Thyroid gland (tissue), 4 donors: Measurements from ENCODE around the gene ZIC1. TPM values are rescaled to one million over a fixed set of nuclear protein-coding genes. Genes with fewer than 3 reads are reported as not detected.

Experiments
- DNase-seq, 2 donors: peaks; one replicate each; pipeline ENCODE4 v3.0.0-alpha.2; 2019
- H3K27ac ChIP-seq, 3 donors: fragments of 200-600 bp; sonication (generic); 1 replicate in 2 of 3; 2 replicates in 1 of 3; pipeline ENCODE4 v1.5.1; 2016 to 2019; ENCODE audit warnings: mild to moderate bottlenecking in 1 of 3, moderate library complexity in 1 of 3
- H3K27me3 ChIP-seq: fragments of 200-600 bp; sonication (generic); one replicate; pipeline ENCODE4 v1.5.1; 2019
- H3K36me3 ChIP-seq, 2 donors: fragments of 200-600 bp; sonication (generic); one replicate each; pipeline ENCODE4 v1.5.1; 2016 to 2019
- H3K4me1 ChIP-seq, 2 donors: fragments of 200-600 bp; sonication (generic); one replicate each; pipeline ENCODE4 v1.5.1; 2017 to 2019
- H3K4me3 ChIP-seq, 3 donors: fragments of 200-600 bp; sonication (generic); replicated peaks in 1 of 3; 1 replicate in 2 of 3; 2 replicates in 1 of 3; pipeline ENCODE4 v1.5.1; 2016; ENCODE audit warnings: mild to moderate bottlenecking in 1 of 3
- H3K9me3 ChIP-seq: fragments of 200-600 bp; sonication (generic); one replicate; pipeline ENCODE4 v1.5.1; 2017
- POLR2A ChIP-seq, 2 donors: fragments of 450-650 bp; IDR thresholded peaks; one replicate each; pipeline ENCODE4 v1.6.1; 2017; ENCODE audit warnings: antibody characterized with exemption in 2 of 2, mild to moderate bottlenecking in 2 of 2, moderate library complexity in 1 of 2
- WGBS, 2 donors: methylation state at CpG; one replicate each; pipeline ENCODE4 v1.1.5; 2017; 5-methylcytosine and 5-hydroxymethylcytosine counted together
- intact Hi-C: fragments of 100-400 bp; cut with DNase I; formaldehyde crosslinking; loops from one replicate; pipeline ENCODE4 v1.15.1; 2023
- total RNA-seq, 4 donors: library from RNA; depleted of rRNA; stranded (reverse); fragments of >200 nt; gene quantifications; one replicate each; pipeline ENCODE4 v1.2.3, GENCODE V29; 2016
- TF ChIP-seq, protein P1 (sequence below), 6 experiments: fragments of 200-600 bp in 3 of 6; fragments of 450-650 bp in 3 of 6; sonication (generic) in 3 of 6; IDR thresholded peaks; one replicate each; pipeline ENCODE4 v1.5.1; 2016 to 2019; ENCODE audit warnings: antibody characterized with exemption in 6 of 6, mild to moderate bottlenecking in 2 of 6, inconsistent platforms in 1 of 6, moderate library complexity in 1 of 6

The ZIC1 gene
- total RNA-seq, 4 donors from 2014 or later, result not detected

DNA sequence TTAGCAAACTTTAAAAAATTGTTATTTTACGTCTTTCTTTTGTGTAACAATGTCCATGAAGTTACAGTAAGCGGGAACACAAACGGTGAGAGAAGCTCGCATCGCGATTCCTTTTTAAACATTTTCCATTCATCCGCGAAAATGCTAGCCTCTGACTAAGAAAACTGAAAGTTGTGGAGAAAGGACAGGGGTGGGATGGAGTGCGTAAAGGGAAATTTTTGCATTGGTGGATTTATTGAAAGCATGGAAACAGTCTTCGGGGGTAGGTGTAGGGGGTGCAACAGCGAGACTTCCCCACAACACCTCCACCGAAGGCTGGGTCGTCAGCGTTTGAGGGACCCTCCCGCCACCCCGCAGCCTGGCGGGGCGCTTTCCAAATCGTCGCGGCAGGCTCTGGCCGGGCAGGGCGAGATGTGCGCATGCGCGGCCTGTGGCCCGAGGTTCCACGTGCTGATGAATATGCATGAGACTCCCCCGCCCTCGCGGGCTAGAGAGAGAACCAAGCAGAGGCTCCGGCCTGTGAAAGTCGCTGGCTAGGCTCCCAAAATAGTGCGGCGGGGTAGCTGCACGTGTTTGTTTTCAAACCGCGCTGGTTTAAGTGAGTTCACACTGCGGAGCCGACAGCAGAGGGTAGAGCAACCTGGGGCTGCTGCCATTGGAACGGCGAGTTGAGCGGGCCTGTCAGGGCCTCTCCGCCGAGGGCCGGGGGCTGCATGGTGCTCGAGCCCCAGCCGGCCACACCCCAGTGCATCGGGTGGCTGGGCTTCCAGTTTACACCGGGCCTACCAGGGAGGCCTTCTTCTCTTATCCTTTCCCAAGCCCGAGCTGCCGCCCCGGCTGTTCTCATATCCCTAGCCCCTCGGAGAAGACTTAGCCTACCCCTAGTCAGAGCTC, 9.9 kb downstream of the ZIC1 start:
- DNase-seq, result peak in 1 of 2 donors; percentile 19
- intact Hi-C loops, result no loop called here
- Histone ChIP-seq H3K4me3 (peak overlapping the region in 1 of 3 donors; percentile 19), H3K27ac (no peak overlapping the region), H3K4me1 (peaks cover 10 to 12% of the 10 kb centered on the region in 2 donors), H3K36me3 (no peaks in the 10 kb centered on the region), H3K27me3 (peaks cover 74% of the 10 kb centered on the region), H3K9me3 (no peaks in the 10 kb centered on the region)
- 5 to 7% methylated on average over 36 to 45 of the region's 54 CpGs for WGBS, 2 donors
- TF ChIP-seq, protein P1, sequence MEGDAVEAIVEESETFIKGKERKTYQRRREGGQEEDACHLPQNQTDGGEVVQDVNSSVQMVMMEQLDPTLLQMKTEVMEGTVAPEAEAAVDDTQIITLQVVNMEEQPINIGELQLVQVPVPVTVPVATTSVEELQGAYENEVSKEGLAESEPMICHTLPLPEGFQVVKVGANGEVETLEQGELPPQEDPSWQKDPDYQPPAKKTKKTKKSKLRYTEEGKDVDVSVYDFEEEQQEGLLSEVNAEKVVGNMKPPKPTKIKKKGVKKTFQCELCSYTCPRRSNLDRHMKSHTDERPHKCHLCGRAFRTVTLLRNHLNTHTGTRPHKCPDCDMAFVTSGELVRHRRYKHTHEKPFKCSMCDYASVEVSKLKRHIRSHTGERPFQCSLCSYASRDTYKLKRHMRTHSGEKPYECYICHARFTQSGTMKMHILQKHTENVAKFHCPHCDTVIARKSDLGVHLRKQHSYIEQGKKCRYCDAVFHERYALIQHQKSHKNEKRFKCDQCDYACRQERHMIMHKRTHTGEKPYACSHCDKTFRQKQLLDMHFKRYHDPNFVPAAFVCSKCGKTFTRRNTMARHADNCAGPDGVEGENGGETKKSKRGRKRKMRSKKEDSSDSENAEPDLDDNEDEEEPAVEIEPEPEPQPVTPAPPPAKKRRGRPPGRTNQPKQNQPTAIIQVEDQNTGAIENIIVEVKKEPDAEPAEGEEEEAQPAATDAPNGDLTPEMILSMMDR (IDR thresholded peaks at IDR 0.05), result no peak
- no peak for TF ChIP-seq POLR2A (IDR thresholded peaks at IDR 0.05)

DNA sequence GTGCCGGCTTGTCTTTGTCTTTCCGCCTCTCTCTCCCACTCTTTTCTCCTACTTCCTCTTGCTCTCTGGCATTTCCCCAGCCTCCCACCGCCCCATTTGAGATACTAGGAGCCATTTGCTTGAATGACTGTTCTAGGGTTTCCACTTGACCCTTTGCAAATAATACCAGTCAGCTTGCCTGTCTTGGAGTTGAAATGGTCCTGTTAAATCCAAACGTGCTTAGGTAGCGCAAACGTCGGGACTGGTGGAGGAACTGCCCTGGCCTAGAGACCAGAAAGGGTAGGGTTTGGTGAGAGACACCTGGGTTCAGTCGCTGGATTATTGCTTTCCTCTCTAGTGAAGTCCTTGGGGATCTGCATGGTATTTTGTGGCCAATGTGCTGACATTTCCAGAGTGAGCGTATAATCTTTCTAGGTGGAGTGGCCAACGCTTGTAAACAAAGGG, 10.6 kb downstream of the ZIC1 start:
- no peak for TF ChIP-seq POLR2A (IDR thresholded peaks at IDR 0.05)
- TF ChIP-seq, protein P1 (IDR thresholded peaks at IDR 0.05), result no peak
- 21 to 24% methylated on average over 10 of the region's 10 CpGs for WGBS, 2 donors
- no peak overlapping the region for H3K27ac ChIP-seq
- no peak overlapping the region for H3K4me3 ChIP-seq
- H3K9me3 ChIP-seq, result no peaks in the 10 kb centered on the region
- no peak for DNase-seq
- H3K4me1 ChIP-seq, result peaks cover 10 to 12% of the 10 kb centered on the region in 2 donors
- H3K36me3 ChIP-seq, result no peaks in the 10 kb centered on the region
- intact Hi-C loops, result no loop called here
- peaks cover 74% of the 10 kb centered on the region for H3K27me3 ChIP-seq

DNA sequence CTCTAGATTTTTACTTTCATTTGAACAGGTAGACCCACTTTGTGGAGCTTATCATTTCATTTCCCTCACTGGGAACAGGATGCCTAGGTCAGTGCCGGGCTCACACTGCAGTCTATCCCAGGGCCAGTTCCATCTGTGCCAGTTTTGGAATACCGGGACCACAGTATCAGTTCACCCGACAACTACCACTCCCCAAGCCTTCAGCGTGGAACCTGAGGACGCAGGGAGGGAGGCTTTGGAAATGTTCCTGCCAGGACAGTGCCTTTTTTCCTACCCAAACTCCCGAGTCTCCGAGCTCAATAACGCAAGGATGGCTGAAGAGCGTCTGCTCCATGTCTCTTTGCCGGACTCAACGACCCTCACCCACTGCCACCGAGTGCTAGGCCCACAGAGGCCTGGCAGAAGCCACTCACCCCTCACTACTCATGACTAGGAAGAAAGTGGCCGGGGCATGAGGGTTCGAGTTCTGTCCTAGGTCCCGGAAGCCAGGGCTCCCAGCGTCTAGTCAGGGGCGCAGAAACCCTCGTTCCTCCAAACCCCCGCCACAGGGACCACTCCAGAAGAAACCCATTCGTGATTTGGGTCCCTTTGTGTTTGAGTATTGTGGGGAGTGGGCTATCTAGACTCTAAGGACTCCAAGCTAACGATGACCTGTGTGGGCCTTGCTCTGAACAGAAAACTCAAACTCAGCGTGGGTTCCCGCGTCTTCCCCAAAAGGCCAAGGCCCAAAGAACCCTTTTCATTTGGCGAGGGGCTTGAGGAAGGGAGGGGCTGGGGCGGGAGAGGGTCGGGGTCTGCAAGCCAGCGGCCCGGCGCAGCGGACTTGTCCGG, 11.4 kb downstream of the ZIC1 start:
- peaks cover 75% of the 10 kb centered on the region for H3K27me3 ChIP-seq

DNA sequence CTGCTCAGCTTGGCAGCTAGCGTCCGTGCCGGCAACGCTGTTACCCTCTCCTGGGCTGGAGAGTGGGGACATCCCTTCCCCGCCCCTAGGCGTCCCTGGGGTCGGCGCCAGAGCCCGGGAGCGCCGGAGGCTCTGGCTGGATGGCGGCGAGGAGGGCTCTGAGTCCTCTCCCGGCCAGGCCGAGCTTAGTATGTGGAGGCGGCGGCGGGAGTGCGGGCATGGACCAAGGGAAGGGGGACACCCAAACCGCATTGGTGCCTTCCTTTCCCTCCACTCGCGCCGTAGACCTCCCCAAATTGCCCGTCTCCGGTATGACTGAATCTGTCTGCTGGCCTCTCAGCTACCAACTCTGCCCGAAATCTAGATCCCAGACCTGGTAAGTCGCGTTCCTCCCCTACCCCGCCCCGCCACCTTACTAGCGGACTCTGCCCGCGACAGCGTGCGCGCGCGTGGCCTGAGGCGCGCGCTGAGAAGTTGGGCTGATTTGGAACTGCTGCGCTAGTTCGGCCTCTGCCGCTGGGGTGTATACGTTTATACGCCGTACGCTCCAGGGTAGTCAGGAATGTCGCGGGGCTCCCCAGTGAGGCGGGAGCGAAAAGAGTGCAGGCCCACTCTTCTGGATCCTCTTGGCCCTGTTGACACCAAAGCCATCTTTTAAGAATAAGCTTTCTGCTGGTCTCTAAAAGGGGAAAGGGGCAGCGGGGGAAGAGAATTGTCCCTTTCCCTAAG, 12.2 kb downstream of the ZIC1 start:
- TF ChIP-seq, protein P1 (IDR thresholded peaks at IDR 0.05), result no peak
- no peak for TF ChIP-seq POLR2A (IDR thresholded peaks at IDR 0.05)
- Histone ChIP-seq H3K36me3 (no peaks in the 10 kb centered on the region), H3K4me3 (no peak overlapping the region), H3K27me3 (peaks cover 73% of the 10 kb centered on the region), H3K9me3 (no peaks in the 10 kb centered on the region), H3K27ac (no peak overlapping the region), H3K4me1 (peaks cover 10 to 12% of the 10 kb centered on the region in 2 donors)
- no peak for DNase-seq
- 9 to 12% methylated on average over 22 to 25 of the region's 53 CpGs for WGBS, 2 donors
- intact Hi-C loops, result no loop called here

More for the DNA sequence above, 11.4 kb downstream of the ZIC1 start:
- TF ChIP-seq POLR2A (IDR thresholded peaks at IDR 0.05), result no peak
- TF ChIP-seq, protein P1 (IDR thresholded peaks at IDR 0.05), result no peak
- H3K27ac ChIP-seq, result no peak overlapping the region
- H3K36me3 ChIP-seq, result no peaks in the 10 kb centered on the region
- H3K4me1 ChIP-seq, result peaks cover 10 to 12% of the 10 kb centered on the region in 2 donors
- no peaks in the 10 kb centered on the region for H3K9me3 ChIP-seq
- WGBS, 2 donors, result 10 to 14% methylated on average over 18 to 27 of the region's 32 CpGs
- H3K4me3 ChIP-seq, result no peak overlapping the region
- intact Hi-C loops, result no loop called here
- no peak for DNase-seq
